ENCODE data around the gene DPP6.

Gene DPP6

DNA sequence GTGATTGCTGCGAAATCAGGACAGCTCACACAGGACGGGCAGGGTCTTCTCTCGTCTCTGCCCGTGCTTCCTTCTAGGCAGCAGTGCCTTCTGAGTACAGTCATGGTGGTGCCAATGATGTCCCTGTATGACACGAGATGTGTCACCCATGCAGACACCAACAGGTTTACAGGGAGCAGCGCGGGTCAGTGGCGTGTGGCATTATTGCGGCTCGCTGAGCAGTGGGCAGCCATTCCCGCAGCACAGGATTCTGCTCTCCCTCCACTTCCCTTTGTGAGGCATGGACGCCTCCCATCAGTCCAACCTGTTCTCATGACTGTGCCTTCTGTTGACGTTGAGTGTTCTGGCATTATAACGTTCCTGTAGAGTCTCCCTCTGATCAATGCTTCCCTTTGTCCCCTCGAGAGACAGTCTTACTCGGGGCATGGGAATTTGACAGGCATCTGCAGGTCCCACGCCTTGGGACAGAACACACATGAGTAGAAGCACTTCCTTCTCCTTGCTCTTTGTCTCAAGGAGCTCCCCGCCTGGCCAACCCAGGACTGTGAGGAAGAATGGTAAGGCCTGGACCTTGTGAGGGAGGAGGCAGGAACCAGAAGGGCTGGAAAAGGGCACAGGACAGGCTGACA lies 731.2 kb downstream of the DPP6 start:
- no peak for DNase-seq

GRCh38 chr7:154785898-154786297 lies 733.7 kb downstream of the DPP6 start:
- DNase-seq = no peak

DNA sequence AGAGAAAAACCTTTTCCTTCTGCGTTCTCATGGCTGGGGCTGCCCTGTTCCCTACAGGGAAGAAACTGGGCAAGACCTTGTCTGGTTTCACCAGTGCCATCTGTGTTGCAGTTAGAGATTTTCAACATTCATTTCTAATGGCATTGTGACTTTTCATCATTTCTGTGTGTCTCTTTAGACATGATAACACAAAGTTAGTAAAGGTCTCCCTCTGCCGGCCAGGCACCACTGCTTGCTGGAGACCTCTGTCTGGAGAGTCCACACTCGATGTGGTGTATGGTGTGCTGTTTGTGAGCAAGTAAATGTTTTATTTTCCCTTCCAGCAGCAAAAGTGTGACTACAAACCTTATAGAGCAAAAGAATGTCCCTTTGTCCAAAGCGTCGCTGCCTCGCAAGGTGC lies 737.2 kb downstream of the DPP6 start:
- DNase-seq = no peak

DNA sequence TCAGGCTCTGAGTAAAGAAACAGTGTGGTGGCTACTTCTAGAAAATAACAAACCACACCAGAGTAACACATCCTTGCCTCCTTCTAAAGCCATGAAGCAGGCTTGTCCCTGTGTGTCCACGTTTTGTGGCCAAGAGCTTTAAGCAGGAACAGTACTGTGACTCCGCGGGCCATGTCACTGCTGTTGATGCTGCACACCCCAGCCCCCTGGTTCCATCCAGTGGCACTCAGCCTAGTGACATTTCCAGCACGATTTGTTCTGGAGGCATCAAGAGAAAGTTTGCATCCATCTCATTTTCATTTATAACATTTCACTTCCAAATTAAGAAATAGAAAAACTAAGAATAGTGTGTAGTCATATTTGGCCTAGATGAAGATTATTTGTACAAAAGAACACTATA lies 739.4 kb downstream of the DPP6 start:
- no peak for DNase-seq

DNA sequence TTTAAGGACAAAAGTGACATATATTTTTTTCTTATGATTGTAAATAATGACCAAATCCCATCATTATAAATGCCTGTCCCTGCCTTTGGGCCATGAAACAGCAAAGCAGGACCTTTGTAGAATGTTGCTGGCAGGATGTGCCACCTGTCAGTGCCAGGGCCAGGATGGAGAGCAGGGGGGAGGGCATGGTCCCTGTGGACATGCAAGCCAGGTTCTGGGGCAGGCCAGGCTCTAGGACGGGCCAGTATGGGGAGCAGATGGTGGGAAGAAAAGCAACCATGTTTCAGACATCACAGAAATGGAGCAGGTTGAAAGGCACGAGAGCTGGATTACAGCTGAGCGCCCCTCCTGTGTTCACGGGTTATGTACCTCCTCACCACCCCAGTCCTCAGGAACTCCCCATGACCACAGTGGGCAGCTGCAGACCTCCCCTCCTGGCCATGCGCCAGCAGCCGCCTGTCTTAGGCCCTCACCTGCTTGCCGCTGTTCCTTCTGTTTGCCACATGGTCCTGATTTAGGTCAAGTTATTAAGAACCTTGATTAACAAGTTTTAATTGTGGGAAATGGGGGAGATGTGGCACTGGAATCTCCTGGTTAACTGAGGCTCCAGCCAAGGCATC lies 740.3 kb downstream of the DPP6 start:
- DNase-seq = no peak

- no peak for DNase-seq
Observed at GRCh38 chr7:154794147-154794780, 742.1 kb downstream of the DPP6 start.

DNA sequence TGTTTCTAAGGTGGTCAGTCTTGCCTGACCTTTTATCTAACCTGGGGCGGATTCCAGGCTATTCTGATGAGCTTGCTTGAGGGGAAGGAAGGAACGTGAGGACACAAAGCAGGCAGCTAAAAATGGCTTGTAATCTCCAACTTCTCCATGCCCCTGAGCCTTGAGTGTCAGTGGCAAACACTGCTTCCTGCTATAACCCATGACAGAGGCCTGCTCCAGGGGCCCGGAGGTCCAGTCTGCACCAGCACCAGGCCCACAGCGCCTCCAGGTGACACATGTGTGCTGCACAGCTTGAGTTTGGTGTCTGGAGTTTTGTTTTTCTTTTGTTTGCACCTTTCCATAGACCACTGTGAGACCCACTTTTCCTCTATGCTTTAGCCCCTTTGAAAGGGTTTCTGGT lies 742.8 kb downstream of the DPP6 start:
- DNase-seq = no peak

DNA sequence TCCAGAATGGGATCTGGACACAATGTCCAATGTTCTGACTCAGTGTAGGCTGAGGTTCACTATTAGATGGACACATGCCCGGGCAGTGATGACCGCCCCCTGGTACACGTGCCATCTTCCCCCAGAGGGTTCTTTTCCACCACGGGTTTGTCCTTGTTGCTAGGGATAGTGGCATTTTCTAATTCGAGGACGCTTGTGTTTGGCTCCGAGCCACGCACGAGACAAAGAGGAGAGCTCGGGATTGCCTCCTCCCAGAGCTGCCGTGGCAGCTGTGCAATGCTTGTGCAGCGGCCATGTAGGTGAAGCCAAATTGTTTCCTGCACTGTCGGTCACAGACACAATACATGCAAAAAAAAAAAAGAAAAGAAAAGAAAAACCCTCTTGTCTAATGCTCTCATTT lies 743.2 kb downstream of the DPP6 start:
- no peak for DNase-seq

DNA sequence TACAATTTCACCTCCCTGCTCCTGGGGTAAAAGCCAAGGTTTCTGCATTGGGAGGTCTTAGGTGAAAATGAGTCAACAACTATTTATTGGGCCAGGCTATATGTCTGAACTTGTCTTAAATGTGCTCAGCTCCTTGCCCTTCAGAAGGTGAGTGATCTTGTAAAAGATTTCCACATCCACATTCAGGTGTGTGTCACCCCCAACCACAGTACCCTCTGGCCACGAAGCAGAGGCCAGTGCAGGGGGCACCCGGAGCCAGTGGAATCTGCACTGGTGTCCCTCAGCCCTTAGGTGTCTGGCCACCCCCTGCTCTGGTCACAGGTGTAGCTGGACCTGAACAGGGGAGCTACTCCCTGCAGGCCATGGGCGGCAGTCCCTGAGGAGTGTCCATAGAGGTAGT lies 752.3 kb downstream of the DPP6 start:
- no peak for DNase-seq

DNA sequence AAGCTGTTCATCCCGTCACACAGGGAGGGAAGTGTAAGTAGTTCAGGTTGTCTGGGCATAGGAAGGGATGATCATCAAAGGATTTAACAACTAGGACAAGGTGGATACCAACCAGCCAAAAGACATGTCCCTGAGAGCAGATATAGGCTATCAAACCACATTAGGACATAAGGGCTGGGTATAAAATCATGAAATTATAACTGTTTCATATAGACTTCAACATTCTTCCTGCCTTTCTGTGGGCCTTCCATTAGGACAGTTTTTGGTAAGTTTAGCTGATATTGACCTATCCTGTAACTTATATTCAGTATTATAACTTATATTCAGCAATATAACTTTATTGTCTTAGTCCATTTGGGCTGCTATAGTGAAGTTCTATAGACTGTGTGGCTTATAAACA lies 759.8 kb downstream of the DPP6 start:
- no peak for DNase-seq

- no peak for DNase-seq
Observed at GRCh38 chr7:154817224-154817896, 765.2 kb downstream of the DPP6 start.

GRCh38 chr7:154827007-154827406 lies 774.8 kb downstream of the DPP6 start:
- DNase-seq = no peak

- DNase-seq = peak; percentile 24
Observed at GRCh38 chr7:154832557-154833138, 780.5 kb downstream of the DPP6 start.

- no peak for DNase-seq
Observed at GRCh38 chr7:154836021-154836448, 783.8 kb downstream of the DPP6 start.

GRCh38 chr7:154837087-154837486 lies 784.9 kb downstream of the DPP6 start:
- DNase-seq = no peak

GRCh38 chr7:154837622-154838021 lies 785.4 kb downstream of the DPP6 start:
- DNase-seq = no peak

DNA sequence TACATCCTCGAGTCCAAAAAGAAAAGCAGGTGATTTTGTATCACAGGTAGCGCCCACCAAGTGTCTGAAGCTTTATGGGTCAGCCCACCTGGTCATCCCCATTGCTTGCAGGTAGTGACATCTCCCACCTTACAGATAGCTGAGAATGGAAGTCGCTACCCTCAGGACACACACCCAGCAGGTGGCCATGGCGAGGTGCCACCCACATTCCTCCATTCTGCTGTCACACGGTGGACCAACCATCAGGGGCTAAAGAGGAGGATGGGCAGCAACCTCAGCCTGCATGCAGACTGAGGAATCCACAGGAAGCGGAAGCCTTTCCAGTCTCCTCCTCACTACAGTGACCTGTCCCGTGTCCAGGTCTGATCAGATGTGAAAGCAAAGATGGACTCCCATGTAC lies 787.9 kb downstream of the DPP6 start:
- DNase-seq = no peak

GRCh38 chr7:154841731-154842331 lies 789.6 kb downstream of the DPP6 start:
- DNase-seq = no peak

DNA sequence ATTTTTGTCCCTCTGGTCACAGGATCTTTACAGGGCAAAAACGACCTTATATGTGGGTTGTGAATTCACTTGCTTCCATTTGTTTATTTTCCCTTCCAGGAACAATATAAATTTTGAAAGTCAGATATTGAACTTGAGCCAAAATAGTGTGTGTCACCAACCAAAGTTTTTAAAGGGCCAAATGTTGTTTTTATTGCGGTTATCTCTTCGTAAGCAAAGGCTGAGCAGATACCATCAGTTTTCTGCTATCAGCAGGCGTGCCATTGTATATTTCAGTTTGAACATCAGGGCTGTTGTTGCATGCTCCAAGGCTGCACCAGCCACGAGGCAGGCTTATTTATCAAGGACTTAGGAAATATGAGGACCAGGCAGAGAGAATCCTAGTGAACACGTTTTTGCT lies 790.4 kb downstream of the DPP6 start:
- DNase-seq = no peak

- no peak for DNase-seq
Observed at GRCh38 chr7:154843670-154844237, 791.6 kb downstream of the DPP6 start.

GRCh38 chr7:154844499-154844898 lies 792.3 kb downstream of the DPP6 start:
- no peak for DNase-seq

- DNase-seq = no peak
Observed at GRCh38 chr7:154844955-154845354, 792.8 kb downstream of the DPP6 start.

GRCh38 chr7:154848464-154848863 lies 796.3 kb downstream of the DPP6 start:
- DNase-seq = no peak
